Activated T-cell treated with anti-CD3 and anti-CD28 coated beads for 24 hours (primary cell): ENCODE results near the gene FGF23.
"Not testable (repeated sequence)": the region's sequence is repeated elsewhere in the genome, so short reads cannot be mapped to it uniquely, and the experiment has no call there.

Experiments
- DNase-seq: peaks from one replicate; pipeline ENCODE4 v3.0.0-alpha.2; 2020; ENCODE audit warnings: low read depth

The FGF23 gene

DNA sequence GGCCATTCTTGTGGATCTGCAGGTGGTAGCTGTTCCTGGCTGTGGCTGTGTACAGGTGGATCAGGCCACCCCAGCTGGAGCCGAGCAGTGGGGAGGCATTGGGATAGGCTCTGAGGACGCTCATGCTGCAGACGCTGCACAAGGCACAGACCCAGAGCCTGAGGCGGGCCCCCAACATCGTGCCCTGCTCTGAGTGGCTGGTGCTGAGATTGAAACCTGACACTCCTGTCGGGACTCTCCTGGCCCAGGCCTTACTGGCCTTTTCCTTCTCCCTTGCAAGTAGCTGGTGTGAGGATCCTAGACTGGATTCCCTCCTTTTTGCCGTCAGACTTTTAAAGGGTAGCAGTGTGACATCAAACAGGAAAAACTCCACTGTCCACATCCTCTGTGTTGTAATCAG is at the start of gene FGF23:
TSS of gene FGF23 (minus strand) at position 308 of the 400 bp plus-strand sequence. CDS start at position 178, 130 bp downstream.
- no peak for DNase-seq

DNA sequence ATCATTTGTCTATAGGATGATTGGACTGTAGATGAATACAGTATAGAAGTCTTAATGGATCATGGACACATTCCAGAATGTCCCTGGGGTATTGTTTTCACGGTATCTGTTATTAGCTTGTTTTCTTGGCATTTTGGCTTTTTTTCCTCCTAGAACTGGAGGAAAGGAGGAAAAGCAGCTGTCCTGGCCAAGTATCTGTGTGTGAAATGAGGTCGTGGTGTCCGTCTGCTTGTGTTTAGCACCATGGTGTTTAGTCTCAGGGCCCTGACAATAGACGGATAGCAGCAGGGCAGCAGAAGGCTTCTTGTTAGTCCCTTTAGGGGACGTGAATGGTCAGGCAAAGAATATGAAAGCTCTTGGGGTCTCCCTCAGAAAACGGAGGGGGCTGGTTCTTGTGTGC is 44.9 kb upstream of the FGF23 start:
- DNase-seq = no peak

DNA sequence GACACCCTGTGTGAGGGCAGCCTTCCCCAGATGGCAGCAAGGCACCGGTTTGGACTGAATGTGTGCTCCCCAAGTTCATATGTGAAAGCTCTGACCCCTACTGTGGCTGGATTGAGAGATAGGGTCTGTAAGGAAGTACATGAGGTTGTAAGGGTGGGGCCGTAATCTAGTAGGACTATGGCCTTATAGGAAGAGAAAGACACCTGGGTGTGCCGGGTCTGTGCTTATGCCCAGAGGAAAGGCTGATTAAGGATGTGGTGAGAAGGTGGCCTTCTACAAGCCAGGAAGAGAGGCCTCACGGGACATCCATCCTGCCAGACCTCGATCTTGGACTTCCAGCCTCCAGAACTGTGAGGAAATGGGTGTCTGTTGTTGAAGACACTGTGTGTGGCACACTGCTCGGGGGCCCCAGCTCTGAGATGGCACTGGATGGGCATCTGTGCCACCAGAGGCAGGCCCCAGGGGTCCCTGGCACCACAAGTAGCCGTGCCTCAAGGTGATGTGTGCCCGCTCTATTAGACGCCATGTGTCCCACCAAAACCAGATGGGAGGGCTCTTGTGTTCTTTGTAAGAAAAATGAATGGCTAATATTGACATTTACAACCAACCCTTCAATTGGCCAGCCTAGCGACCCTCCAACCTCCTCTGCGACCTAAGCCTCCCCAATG is 44.1 kb upstream of the FGF23 start:
- no peak for DNase-seq

GRCh38 chr12:4422985-4423384 is 43.5 kb upstream of the FGF23 start:
- DNase-seq = no peak

- no peak for DNase-seq
These were observed 42.1 kb upstream of the FGF23 start for GRCh38 chr12:4421590-4422031.

- no peak for DNase-seq
These were observed 40.7 kb upstream of the FGF23 start for GRCh38 chr12:4420138-4420670.

DNA sequence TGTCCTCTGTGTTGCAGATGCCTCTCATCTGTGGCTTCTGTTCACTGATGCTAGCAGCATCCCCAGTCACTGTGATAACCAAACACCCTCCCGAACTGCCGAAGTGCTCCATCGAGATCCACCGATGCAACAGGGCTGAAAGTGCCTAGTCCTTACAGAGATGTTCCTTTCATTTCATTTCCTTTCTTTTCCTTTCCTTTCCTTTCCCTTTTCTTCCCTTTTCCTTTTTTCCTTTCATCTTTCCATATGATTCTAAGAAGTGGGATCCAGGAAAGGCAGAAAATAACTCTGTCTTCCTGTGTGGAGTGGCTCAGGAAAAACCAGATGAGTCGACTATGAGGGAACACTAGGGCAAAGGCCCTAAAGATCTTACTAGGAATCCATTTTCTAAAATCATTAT is 39.4 kb upstream of the FGF23 start:
- no peak for DNase-seq

- DNase-seq = no peak
These were observed 38.4 kb upstream of the FGF23 start for GRCh38 chr12:4417936-4418335.

DNA sequence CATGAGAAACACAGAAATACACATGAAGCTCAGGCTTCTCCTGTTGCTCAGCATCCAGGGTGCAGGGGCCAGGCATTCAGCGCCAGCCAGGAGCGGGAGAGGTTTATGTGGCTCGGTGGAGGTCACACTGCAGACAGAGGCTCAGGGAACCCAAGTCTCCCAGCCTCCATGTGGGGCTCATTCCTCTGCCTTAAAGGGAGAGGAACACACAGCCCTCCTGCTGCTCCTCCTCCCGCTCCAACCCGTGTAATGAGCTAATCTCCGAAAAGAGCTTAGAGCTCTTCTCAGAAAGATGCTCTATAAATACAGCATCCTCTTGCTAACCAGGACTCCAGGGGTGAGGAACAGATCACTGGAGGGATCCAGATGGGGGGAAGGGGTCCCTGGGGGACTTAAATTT is 37.9 kb upstream of the FGF23 start:
- no peak for DNase-seq

GRCh38 chr12:4416276-4416675 is 36.8 kb upstream of the FGF23 start:
- DNase-seq = no peak

DNA sequence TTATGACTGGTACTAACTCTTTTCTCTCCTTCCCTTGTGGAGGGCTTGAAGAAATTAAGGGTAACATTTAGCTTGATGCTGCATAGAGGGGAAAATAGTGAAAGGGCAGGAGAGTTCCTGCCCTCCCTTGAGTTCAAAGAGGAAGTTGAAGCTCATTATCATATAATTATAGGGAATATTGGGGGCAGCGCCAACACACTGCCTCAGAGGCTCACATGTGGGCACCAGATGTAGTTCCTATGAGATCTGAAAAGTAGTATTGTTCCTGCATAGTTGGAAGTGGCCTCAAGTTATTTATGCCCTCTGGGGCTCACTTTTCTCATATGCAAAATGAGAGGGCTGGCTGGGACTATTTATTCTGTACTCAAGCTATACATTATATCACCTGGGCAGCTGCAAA is 33.0 kb upstream of the FGF23 start:
- no peak for DNase-seq

GRCh38 chr12:4412056-4412455 is 32.5 kb upstream of the FGF23 start:
- no peak for DNase-seq

DNA sequence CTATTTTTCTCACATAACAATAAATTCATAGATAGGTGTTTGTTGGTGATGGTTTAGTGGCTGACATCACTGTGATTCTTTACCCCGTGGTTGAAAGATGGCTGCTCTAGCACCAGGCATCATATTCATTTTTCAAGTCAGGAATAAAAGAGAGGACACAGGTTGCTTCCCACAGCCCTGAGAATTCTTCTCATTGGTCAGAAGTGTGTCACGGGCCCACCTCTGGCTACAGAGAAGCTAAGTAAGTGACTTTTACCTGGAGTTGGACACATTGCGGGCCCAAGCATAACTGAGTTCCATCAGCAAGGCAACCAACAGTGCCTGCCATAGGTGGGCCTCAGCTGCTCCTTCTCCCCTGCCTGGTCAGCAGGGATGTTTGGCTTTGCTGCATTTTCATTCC is 27.6 kb upstream of the FGF23 start:
- DNase-seq = no peak

DNA sequence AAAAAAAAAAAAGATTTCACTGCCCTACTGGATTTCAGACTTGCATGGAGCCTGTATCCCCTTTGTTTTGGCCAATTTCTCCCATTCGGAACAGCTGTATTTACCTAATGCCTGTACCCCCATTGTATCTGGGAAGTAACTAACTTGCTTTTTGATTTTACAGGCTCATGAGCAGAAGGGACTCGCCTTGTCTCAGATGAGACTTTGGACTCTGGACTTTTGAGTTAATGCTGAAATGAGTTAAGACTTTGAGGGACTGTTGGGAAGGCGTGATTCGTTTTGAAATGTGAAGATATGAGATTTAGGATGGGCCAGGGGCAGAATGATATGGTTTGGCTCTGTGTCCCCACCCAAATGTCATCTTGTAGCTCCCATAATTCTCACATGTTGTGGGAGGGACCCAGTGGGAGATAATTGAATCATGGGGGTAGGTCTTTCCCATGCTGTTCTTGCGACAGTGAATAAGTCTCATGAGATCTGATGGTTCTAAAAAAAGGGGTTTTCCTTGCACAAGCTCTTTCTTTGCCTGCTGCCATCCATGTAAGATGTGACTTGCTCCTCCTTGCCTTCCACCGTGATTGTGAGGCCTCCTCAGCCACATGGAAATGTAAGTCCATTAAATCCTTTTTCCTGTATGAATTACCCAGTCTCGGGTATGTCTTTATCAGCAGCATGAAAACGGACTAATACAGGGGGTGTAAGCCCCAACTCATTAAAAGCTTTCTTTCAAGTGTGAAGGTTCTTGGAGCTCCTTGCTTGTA is 25.5 kb upstream of the FGF23 start:
- not testable (repeated sequence) for DNase-seq

GRCh38 chr12:4402996-4403395 is 23.5 kb upstream of the FGF23 start:
- DNase-seq = no peak

GRCh38 chr12:4401117-4401516 is 21.6 kb upstream of the FGF23 start:
- DNase-seq = no peak

DNA sequence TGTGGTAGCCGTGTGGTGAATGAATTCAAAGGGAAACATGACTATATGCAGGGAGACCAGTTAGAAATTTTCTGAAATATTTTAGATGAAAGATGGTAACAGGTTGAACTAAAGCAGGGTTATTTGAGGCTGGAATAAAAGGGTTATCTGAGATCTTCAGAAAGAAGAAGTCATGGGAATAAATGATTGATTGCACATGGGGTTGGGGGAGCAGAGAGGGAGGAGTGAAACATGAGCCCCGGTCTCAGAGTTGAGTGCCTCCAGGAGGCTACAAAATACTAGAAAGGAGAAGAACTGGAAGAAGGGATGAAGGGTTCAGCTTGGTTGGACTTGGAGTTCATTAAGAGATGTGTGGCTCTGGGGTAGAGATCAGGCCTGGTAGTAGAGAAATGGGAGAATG is 16.3 kb upstream of the FGF23 start:
- DNase-seq = no peak

- no peak for DNase-seq
These were observed 13.7 kb upstream of the FGF23 start for GRCh38 chr12:4393211-4393610.

- no peak for DNase-seq
These were observed 12.8 kb upstream of the FGF23 start for GRCh38 chr12:4392223-4392742.

GRCh38 chr12:4388662-4389061 is 9.2 kb upstream of the FGF23 start:
- no peak for DNase-seq

GRCh38 chr12:4388032-4388431 is 8.5 kb upstream of the FGF23 start:
- no peak for DNase-seq

DNA sequence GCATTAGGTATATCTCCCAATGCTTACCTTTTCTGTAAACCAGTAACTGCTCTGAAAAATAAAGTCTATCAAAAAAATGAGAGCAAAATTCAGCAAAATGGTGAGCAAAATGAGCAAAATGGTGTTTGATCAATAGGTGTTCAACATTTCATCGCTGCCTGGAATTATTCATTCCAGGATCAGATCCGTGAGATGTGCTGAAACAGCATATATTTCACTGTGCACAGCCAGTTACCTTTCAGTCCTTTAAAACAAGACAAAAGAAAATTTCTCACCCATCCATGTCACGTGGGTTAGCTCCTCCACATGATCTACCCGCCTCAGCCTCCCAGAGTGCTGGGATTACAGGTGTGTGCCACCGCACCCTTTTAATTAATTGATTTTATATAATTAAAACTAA is 8.1 kb upstream of the FGF23 start:
- DNase-seq = no peak

DNA sequence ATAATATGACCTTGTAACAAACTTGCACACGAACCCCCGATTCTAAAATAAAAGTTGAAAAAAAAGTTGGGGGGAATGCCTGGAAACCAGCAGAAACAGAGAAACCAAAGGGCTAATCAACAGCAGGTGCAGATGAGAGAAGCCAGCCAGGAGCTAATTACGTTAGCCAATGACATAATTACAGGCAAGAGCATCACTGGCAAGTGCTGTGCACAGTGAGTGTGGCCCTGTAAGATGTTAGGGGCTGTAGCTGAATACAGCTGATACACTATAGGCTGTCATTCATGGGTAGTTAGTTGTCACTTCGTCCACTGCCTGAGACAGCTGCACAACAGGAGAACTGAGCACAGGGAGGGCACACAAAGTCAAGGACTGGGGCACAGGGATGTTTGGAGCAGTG is 7.3 kb upstream of the FGF23 start:
- no peak for DNase-seq
